NCI-H2196 (cell line): ENCODE results near the gene LRG1.

Experiments
- DNase-seq: peaks from one replicate; lab custom pipeline; 2025; ENCODE audit not compliant: unreplicated experiment; lab: John Stamatoyannopoulos, UW

LRG1 gene

DNA sequence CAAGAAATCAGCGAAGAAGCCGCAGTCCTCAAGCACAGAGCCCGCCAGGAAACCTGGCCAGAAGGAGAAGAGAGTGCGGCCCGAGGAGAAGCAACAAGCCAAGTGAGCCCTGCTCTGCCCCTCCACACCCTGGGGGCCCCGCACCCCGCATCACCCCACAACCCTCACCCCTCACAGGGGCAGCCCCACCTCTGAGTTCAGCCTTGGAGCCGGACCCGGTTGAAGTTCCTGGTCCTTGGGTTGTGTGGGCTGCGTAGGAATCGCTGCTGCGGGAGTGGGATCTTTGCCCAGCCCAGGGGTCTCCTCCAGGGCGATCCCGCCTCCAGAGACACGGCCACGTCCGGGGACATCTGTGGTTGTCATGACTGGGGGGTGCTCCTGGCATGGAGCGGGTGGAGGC is 43.5 kb downstream of the LRG1 start:
- DNase-seq, result no peak

DNA sequence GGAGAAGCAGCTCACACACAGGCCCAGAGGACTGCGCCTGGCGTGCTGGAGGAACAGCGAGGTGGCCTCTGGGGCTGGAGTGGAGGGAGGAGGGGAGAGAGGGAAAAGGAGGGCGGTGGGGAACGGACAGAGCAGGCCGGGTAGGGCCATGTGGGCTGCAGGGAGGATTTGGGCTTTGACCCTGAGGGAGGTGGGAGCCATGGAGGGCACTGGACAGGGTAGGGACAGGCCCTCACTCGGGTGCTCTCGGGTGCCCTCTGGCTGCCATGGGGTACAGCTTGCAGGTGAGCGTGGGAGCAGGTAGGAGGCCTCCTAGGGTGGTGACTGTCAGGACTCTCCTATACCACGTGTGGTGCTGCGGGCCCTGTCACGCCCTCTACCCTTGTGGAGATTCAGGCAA is 44.4 kb downstream of the LRG1 start:
- DNase-seq, result no peak

DNA sequence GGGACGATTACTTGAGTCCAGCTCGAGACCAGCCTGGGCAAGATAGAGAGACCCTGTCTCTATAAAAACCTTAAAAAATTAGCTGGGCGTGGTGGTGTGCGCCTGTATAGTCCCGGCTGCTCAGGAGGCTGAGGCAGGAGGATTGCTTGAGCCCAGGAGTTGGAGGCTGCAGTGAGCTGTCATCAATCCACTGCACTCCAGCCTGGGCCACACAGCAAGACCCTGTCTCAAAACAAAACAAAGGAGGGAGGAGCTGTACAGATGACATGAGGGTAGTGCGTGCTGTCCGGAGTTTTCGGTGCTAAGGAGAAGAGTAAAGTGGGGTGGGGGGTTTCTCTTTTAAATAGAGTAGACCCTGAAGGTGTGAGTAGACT is 45.2 kb downstream of the LRG1 start:
- DNase-seq, result no peak

DNA sequence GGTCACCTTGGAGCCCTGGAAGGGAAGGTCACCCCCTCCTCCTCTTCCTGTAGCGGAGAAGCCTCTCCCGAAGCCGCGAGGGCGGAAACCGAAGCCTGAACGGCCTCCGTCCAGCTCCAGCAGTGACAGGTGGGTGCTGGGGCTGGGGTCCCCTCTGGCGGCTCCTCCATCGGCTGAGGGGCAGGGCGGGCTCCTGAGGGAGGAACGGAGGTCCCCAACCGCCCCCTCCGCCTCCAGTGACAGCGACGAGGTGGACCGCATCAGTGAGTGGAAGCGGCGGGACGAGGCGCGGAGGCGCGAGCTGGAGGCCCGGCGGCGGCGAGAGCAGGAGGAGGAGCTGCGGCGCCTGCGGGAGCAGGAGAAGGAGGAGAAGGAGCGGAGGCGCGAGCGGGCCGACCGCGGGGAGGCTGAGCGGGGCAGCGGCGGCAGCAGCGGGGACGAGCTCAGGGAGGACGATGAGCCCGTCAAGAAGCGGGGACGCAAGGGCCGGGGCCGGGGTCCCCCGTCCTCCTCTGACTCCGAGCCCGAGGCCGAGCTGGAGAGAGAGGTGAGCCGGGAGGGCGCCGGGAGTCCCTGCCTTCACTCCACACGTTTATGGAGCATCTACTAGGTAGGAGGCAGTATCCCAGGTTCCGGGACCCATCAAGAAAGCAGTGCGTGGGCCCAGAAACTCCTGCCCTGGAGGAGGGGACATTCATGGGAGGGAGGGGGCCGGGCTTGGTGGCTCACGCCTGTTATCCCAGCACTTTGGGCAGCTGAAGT is 45.7 kb downstream of the LRG1 start:
- no peak for DNase-seq

DNA sequence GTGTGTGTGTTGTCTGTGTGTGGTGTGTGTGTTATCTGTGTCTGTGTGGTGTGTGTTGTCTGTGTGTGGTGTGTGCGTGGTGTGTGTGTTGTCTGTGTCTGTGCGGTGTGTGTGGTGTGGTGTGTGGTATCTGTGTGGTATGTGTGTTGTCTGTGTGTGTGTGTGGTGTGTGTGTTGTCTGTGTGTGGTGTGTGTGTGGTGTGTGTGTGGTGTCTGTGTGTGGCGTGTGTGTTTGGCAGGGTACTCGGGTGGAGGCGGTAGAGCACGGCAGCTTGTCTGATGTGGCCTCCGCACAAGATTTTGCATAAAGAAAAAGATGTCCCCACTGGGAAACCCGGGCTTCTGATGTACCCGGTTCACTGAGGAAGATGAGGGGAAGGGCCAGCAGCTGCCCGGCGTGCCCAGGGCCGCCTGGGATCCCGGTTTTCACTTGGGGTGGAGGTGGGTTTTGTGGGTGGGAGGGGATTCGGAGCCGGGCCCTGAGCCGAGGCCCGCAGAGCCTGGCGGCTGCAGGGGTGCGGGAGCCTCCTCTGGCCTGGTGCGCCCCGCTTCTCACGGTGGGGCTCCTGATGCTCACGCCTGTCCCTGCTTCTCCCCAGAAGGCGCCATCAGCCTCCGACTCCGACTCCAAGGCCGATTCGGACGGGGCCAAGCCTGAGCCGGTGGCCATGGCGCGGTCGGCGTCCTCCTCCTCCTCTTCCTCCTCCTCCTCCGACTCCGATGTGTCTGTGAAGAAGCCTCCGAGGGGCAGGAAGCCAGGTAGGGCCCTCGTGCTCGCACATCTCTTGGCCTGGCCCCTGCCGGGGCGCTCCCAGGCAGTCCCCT is 46.5 kb downstream of the LRG1 start:
- no peak for DNase-seq

GRCh38 chr19:4492337-4493103 is 47.3 kb downstream of the LRG1 start:
- no peak for DNase-seq

- DNase-seq, result no peak
These were observed 48.4 kb downstream of the LRG1 start for GRCh38 chr19:4491446-4491845.

GRCh38 chr19:4488496-4488895 is 51.3 kb downstream of the LRG1 start:
- no peak for DNase-seq

DNA sequence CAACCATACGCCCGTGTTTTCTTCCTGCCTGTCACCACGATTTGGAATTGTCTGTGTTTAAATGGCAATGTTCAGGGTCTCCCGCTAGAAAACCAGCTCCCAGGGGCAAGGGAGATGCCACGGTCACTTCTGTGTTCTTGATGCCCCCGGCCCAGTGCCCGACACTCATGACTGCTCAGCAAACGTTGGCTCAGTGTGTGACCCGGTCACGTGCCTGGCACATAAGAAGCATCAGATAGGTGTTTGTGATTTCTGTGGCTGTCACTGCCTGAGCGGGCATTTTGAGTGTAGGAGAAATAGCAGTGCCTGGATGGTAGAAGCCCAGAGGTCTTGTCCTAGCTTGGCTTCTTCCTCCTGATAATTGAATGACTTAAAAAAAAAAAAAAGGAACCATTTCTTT is 52.3 kb downstream of the LRG1 start:
- DNase-seq, result no peak
